SU-DHL-6 (cell line): Measurements from ENCODE around the gene COPS3.

Experiments
- EZH2phosphoT487 ChIP-seq: fragments of 200-600 bp; sonication (generic), shearing (Covaris generic); conservative IDR thresholded peaks from 2 replicates; pipeline ENCODE4 v1.6.1; 2018; ENCODE audit warnings: mild to moderate bottlenecking, antibody characterized with exemption, low read length, moderate library complexity, mixed read lengths
- TF ChIP-seq, protein P1 (sequence below): fragments of 200-600 bp; sonication (generic); IDR thresholded peaks from one replicate; pipeline ENCODE4 v1.5.1; 2017; ENCODE audit warnings: antibody characterized with exemption, mild to moderate bottlenecking, low read length, moderate library complexity; ENCODE audit not compliant: insufficient read depth, poor library complexity, severe bottlenecking

DNA sequence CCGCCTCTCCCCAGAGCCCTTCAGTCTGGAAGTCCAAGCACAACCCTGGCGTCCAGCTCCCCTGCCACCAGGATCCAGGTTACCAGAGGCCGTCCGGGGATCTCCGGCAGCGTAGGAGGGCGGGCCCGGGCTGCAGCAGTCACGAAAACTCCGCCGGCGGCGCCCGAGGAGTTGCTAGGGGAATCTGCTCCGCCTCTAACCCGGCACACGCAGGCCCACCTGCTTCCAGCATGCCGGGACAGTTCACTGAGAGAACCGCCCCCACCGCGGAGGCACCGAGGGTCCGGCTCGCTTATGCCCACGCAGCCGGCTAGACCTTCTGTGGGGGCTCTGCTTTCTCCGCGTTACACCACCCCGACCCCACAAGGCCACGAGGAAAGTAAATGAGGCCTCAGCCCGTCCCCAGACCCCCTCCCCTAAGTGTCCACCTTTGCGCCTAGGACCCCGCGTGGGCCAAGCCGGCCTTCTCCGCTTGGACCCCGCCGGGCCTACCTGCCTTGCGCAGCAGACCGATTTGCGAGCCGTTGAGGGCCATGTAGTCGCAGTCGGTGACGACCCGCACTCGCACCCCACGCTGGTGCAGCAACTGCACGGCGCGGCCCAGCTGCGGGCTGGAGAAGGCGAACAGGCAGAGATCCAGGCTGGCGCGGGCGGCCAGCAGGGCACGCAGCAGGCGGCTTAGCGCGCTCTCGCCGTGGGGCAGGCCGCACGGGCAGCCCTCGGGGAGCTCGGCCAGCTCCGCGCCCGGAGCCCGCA is 75.5 kb downstream of the COPS3 start:
- TF ChIP-seq EZH2phosphoT487 = no peak
- TF ChIP-seq, protein P1, sequence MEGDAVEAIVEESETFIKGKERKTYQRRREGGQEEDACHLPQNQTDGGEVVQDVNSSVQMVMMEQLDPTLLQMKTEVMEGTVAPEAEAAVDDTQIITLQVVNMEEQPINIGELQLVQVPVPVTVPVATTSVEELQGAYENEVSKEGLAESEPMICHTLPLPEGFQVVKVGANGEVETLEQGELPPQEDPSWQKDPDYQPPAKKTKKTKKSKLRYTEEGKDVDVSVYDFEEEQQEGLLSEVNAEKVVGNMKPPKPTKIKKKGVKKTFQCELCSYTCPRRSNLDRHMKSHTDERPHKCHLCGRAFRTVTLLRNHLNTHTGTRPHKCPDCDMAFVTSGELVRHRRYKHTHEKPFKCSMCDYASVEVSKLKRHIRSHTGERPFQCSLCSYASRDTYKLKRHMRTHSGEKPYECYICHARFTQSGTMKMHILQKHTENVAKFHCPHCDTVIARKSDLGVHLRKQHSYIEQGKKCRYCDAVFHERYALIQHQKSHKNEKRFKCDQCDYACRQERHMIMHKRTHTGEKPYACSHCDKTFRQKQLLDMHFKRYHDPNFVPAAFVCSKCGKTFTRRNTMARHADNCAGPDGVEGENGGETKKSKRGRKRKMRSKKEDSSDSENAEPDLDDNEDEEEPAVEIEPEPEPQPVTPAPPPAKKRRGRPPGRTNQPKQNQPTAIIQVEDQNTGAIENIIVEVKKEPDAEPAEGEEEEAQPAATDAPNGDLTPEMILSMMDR = no peak
